Activated naive CD4-positive, alpha-beta T cell treated with anti-CD3 and anti-CD28 coated beads for 36 hours (primary cell): ENCODE data around the gene ZBTB40. TPM values are rescaled to one million over a fixed set of nuclear protein-coding genes. Genes with fewer than 3 reads are reported as not detected.

Experiments used
- CTCF ChIA-PET: fragments of 350-600 bp; sonication (Branson Sonifier 250); formaldehyde crosslinking; loops from one replicate; lab custom pipeline; 2021; ENCODE audit warnings: antibody characterized with exemption; lab: Charles Lee
- DNase-seq: peaks from one replicate; pipeline ENCODE4 v3.0.0-alpha.2; 2020
- H3K27ac Mint-ChIP-seq: one replicate; pipeline ENCODE4 v1.8.0; 2021; ENCODE audit warnings: mild to moderate bottlenecking, mixed read lengths
- H3K27me3 Mint-ChIP-seq: one replicate; pipeline ENCODE4 v1.8.0; 2021; ENCODE audit warnings: low read depth, mixed read lengths
- H3K36me3 Mint-ChIP-seq: one replicate; pipeline ENCODE4 v1.8.0; 2021; ENCODE audit warnings: low read depth, mixed read lengths
- H3K4me1 Mint-ChIP-seq: one replicate; pipeline ENCODE4 v1.8.0; 2021; ENCODE audit warnings: low read depth, mixed read lengths
- H3K4me3 Mint-ChIP-seq: one replicate; pipeline ENCODE4 v1.8.0; 2021; ENCODE audit warnings: mild to moderate bottlenecking, moderate library complexity, mixed read lengths
- H3K9me3 Mint-ChIP-seq: one replicate; pipeline ENCODE4 v1.8.0; 2021; ENCODE audit warnings: mixed read lengths
- intact Hi-C: fragments of 100-400 bp; cut with micrococcal nuclease; formaldehyde crosslinking; loops from one replicate; pipeline ENCODE4 v1.15.1; 2023
- total RNA-seq, 2 experiments: library from RNA; stranded (reverse); gene quantifications; one replicate each; pipeline ENCODE4 v1.2.3, GENCODE V29; 2021

The ZBTB40 gene
- total RNA-seq, 2 experiments from 2014 or later, result 11.5 to 13.1 TPM

DNA sequence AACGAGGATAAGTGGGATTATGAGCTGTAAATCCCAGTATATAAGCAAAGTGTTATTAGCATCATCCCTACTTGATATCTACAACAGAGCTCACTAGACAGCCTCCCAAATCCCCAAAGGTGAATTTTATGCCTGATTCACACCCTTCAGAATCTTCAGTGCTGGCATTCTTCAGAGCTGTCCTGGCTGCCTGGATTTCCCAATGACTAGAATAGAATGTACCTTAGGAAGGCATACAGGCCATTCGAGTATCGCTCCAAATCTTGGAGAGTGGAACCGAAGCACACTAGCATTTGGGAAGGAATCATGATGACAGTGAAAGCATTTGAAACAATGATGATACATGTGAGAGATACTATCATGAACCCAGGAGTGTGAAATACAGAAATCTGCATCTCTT lies 22.3 kb downstream of the ZBTB40 start:
- DNase-seq, result no peak
- Mint-ChIP-seq H3K4me1 (peaks cover 6% of the 10 kb centered on the region), H3K9me3 (no peaks in the 10 kb centered on the region), H3K27ac (no peak overlapping the region), H3K27me3 (no peaks in the 10 kb centered on the region), H3K4me3 (no peak overlapping the region), H3K36me3 (peaks cover 6% of the 10 kb centered on the region)
- intact Hi-C loops, result no loop called here
- CTCF ChIA-PET, result no interaction called here

- CTCF ChIA-PET, result no interaction called here
- peaks cover 14% of the 10 kb centered on the region for H3K36me3 Mint-ChIP-seq
- H3K27ac Mint-ChIP-seq, result no peak overlapping the region
- intact Hi-C loops, result no loop called here
- no peaks in the 10 kb centered on the region for H3K27me3 Mint-ChIP-seq
- H3K4me3 Mint-ChIP-seq, result no peak overlapping the region
- no peak for DNase-seq
- peaks cover 2% of the 10 kb centered on the region for H3K4me1 Mint-ChIP-seq
- H3K9me3 Mint-ChIP-seq, result peaks cover 6% of the 10 kb centered on the region
Observed at GRCh38 chr1:22476566-22476965, 24.9 kb downstream of the ZBTB40 start.

GRCh38 chr1:22483121-22483520 lies 31.5 kb downstream of the ZBTB40 start:
- no peak for DNase-seq
- H3K27ac Mint-ChIP-seq, result no peak overlapping the region
- peaks cover 21% of the 10 kb centered on the region for H3K36me3 Mint-ChIP-seq
- intact Hi-C loops, result no loop called here
- H3K9me3 Mint-ChIP-seq, result peaks cover 22% of the 10 kb centered on the region
- no peaks in the 10 kb centered on the region for H3K27me3 Mint-ChIP-seq
- CTCF ChIA-PET, result interaction anchor here (0.6 kb wide), 1 partner anchor 100 kb away, joined by 3 read pairs; no protein-coding TSS in a partner anchor
- no peak overlapping the region for H3K4me3 Mint-ChIP-seq
- H3K4me1 Mint-ChIP-seq, result peaks cover 20% of the 10 kb centered on the region

DNA sequence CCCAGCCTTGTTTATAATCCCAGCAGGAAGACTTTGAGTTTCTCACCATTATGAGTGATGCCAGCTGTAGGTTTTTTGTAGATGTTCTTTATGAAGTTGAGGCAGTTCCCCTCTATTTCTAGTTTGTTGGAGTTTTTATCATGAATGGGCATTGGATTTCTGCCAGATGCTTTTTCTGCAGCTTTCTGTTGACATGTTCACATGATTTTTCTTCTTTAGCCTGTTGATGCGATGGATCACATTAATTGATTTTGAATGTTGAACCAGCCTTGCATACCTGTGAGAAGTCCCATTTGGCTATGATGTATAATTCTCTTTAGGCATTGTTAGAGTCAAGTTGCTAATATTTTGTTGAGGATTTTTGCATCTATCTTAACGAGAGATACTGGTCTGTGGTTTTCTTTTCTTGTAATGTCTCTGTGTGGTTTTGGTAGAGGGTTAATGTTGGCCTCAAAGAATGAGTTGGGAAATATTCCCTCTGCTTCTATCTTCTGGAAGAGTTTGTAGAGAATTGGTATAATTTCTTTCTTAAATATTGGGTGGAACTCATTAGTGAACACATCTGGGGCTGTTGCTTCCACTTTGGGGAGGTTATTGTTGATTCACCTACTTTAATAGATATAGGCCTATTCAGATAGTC lies 33.2 kb downstream of the ZBTB40 start:
- Mint-ChIP-seq H3K9me3 (peaks cover 19% of the 10 kb centered on the region), H3K4me1 (peaks cover 18% of the 10 kb centered on the region), H3K27me3 (no peaks in the 10 kb centered on the region), H3K4me3 (no peak overlapping the region), H3K27ac (no peak overlapping the region), H3K36me3 (peaks cover 13% of the 10 kb centered on the region)
- DNase-seq, result no peak
- CTCF ChIA-PET, result interaction anchor here (0.6 kb wide), 1 partner anchor 16 kb away, joined by 3 read pairs; no protein-coding TSS in a partner anchor
- intact Hi-C loops, result no loop called here

DNA sequence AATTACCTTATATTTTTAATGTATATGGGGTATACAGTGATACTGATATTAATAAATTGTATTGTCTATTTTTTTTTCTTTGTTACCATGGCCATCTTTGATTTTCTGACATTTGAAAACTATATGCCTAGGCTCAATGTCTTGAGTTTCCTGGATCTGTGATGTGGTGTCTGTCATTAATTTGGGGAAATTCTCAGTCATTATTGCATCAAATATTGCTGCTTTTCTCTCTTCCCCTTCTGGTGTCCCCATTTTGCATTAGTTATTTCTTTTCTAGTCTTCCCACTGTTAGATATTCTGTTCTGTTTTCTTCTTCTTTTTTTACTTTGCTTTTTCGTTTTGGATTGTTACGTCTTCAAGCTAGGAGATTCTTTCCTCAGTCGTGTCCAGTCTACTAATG lies 33.8 kb downstream of the ZBTB40 start:
- intact Hi-C loops, result no loop called here
- Mint-ChIP-seq H3K27me3 (no peaks in the 10 kb centered on the region), H3K4me1 (peaks cover 18% of the 10 kb centered on the region), H3K4me3 (no peak overlapping the region), H3K27ac (no peak overlapping the region), H3K9me3 (peaks cover 18% of the 10 kb centered on the region), H3K36me3 (peaks cover 12% of the 10 kb centered on the region)
- no peak for DNase-seq
- CTCF ChIA-PET, result no interaction called here

DNA sequence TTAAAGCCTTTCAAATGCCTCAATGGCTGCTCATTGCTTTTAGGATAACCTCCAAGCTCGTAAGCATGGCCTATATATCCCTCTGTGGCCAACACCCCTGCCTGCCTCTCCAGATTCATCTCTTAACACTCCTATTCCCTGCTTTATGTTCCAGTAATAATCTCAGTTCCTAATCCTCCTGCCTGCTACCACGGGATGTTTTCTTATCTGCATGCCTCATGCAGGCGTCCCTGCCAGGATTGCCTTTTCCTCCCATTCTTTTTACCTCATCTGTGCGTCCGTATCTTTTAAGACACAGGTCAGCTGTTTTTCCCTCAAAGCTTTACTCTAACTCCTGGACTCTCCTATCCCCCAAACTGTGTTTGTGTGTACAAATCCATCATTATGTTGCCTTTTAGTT lies 36.1 kb downstream of the ZBTB40 start:
- Mint-ChIP-seq H3K4me3 (no peak overlapping the region), H3K27me3 (no peaks in the 10 kb centered on the region), H3K4me1 (peaks cover 18% of the 10 kb centered on the region), H3K9me3 (peaks cover 16% of the 10 kb centered on the region), H3K36me3 (peaks cover 7% of the 10 kb centered on the region), H3K27ac (no peak overlapping the region)
- no peak for DNase-seq
- intact Hi-C loops, result no loop called here
- CTCF ChIA-PET, result no interaction called here

GRCh38 chr1:22488319-22488718 lies 36.7 kb downstream of the ZBTB40 start:
- Mint-ChIP-seq H3K9me3 (peaks cover 12% of the 10 kb centered on the region), H3K27me3 (no peaks in the 10 kb centered on the region), H3K4me1 (peaks cover 17% of the 10 kb centered on the region), H3K4me3 (no peak overlapping the region), H3K27ac (no peak overlapping the region), H3K36me3 (peaks cover 4% of the 10 kb centered on the region)
- DNase-seq, result no peak
- CTCF ChIA-PET, result no interaction called here
- intact Hi-C loops, result no loop called here

DNA sequence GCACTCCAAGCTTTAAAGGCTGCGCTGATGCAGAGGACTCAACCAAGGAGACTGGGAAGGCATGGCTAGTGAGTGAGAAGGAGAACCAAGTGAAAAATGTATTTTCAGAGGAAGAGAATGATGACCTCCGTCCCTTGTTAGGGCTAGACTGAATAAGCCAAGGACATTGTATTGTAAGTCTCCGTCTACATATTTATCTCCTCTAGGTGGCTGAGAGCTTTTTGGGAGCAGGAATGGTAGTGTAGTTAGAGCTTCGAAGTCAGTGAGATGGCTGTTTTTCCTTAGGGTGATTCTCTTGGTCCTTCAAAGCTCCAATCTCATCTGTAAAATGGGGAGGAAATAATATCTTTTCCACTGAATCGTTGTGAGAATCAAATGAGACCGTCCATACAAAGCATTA lies 37.6 kb downstream of the ZBTB40 start:
- peaks cover 14% of the 10 kb centered on the region for H3K4me1 Mint-ChIP-seq
- H3K9me3 Mint-ChIP-seq, result peaks cover 5% of the 10 kb centered on the region
- H3K36me3 Mint-ChIP-seq, result peaks cover 1% of the 10 kb centered on the region
- no peak overlapping the region for H3K27ac Mint-ChIP-seq
- no peaks in the 10 kb centered on the region for H3K27me3 Mint-ChIP-seq
- intact Hi-C loops, result no loop called here
- CTCF ChIA-PET, result no interaction called here
- DNase-seq, result no peak
- H3K4me3 Mint-ChIP-seq, result no peak overlapping the region

DNA sequence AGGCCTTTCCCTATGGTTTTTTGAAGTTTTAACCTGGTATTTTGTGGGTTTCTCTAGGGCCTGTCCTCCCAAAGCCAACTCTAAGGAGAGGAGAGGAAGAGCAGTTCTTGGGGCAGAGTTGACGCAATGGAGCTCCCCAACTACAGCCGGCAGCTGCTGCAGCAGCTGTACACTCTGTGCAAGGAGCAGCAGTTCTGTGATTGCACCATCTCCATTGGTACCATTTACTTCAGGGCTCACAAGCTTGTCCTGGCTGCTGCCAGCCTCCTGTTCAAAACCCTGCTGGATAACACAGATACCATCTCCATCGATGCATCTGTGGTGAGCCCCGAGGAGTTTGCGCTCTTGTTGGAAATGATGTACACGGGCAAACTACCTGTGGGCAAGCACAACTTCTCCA lies 38.2 kb downstream of the ZBTB40 start:
- peaks cover 2% of the 10 kb centered on the region for H3K36me3 Mint-ChIP-seq
- no peaks in the 10 kb centered on the region for H3K27me3 Mint-ChIP-seq
- peaks cover 10% of the 10 kb centered on the region for H3K4me1 Mint-ChIP-seq
- H3K9me3 Mint-ChIP-seq, result no peaks in the 10 kb centered on the region
- H3K4me3 Mint-ChIP-seq, result no peak overlapping the region
- DNase-seq, result no peak
- no peak overlapping the region for H3K27ac Mint-ChIP-seq
- intact Hi-C loops, result no loop called here
- CTCF ChIA-PET, result no interaction called here

GRCh38 chr1:22490309-22490708 lies 38.7 kb downstream of the ZBTB40 start:
- intact Hi-C loops, result no loop called here
- CTCF ChIA-PET, result no interaction called here
- no peak for DNase-seq
- Mint-ChIP-seq H3K9me3 (no peaks in the 10 kb centered on the region), H3K4me3 (no peak overlapping the region), H3K36me3 (peaks cover 2% of the 10 kb centered on the region), H3K27ac (no peak overlapping the region), H3K4me1 (peaks cover 6% of the 10 kb centered on the region), H3K27me3 (no peaks in the 10 kb centered on the region)

DNA sequence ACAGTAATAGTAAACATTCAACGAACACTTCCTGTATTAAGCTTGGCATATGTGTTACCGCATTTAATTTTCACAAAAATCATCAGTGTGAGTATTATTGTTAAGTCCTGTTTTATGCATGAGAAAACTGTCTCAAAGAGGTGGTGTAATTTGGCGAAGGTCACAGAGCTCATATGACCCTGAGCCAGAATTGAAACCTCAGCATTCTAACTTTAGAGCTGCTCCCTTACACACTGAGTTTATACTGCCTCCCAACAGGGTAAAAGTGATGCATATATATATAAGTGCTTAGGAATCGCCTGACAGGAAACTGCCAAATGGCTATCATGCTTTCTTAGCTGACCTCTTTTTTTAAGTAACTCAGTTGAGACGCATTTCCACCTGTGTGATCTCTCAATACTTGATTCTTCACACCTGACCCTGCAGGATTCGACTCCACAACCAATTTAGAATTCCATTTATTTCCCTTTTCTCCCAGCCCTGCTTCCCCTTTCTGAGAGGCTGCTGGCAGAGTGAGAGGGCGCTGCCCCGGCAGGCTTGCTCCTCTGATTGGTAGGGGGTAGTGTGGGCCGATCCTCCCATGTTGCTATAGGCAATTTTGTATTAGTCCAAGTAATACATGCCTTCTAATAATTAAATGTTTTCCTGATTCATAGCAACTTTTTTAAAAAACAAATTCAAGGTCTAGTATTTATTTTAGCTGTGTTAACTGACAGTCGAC lies 40.5 kb downstream of the ZBTB40 start:
- Mint-ChIP-seq H3K4me1 (no peaks in the 10 kb centered on the region), H3K27ac (no peak overlapping the region), H3K27me3 (no peaks in the 10 kb centered on the region), H3K36me3 (peaks cover 8% of the 10 kb centered on the region), H3K4me3 (no peak overlapping the region), H3K9me3 (no peaks in the 10 kb centered on the region)
- DNase-seq, result no peak
- CTCF ChIA-PET, result interaction anchor here (0.8 kb wide), 1 partner anchor 19 kb away, joined by 4 read pairs; no protein-coding TSS in a partner anchor
- intact Hi-C loops, result no loop called here

DNA sequence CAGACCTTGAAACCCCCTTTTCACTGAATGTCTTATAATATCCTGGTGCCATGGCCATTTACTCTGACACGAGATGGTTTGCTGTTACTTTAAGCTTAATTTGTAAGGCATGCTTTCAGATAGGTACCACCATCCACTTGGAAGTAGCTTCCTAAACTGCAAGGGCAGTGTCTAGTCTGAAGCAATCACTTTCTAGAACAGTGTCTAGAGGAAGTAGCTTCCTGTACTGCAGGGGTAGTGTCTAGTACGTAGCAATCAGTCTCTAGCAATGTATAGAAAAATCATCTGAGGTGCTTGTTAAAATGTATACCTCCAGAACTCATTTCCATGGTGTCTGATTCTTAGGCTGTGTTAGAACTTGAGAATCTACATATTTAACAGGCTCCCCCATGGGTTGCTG lies 42.5 kb downstream of the ZBTB40 start:
- no peaks in the 10 kb centered on the region for H3K9me3 Mint-ChIP-seq
- intact Hi-C loops, result no loop called here

More for the DNA sequence above, 42.5 kb downstream of the ZBTB40 start:
- DNase-seq, result no peak
- Mint-ChIP-seq H3K4me1 (no peaks in the 10 kb centered on the region), H3K4me3 (no peak overlapping the region), H3K27ac (no peak overlapping the region), H3K36me3 (peaks cover 8% of the 10 kb centered on the region), H3K27me3 (no peaks in the 10 kb centered on the region)
- CTCF ChIA-PET, result no interaction called here
